OCI-LY3 (cell line): ENCODE results near the gene ARHGAP29.

Experiments used
- H2AFZ ChIP-seq: fragments of 200-600, 300-600 bp; shearing (Covaris generic); 2 replicates; pipeline ENCODE4 v1.6.0; 2014; ENCODE audit warnings: antibody characterized with exemption, low read depth, low read length
- H3K27ac ChIP-seq: fragments of 200-600, 300-600 bp; sonication (generic); 2 replicates; pipeline ENCODE4 v1.5.1; 2014; ENCODE audit warnings: mild to moderate bottlenecking, low read length, moderate library complexity, mixed read lengths
- H3K27me3 ChIP-seq: fragments of 200-600, 300-600 bp; sonication (generic); 2 replicates; pipeline ENCODE4 v1.6.1; 2014; ENCODE audit warnings: low read depth, low read length, mixed read lengths
- H3K36me3 ChIP-seq: fragments of 200-600, 300-600 bp; sonication (generic); replicated peaks from 2 replicates; pipeline ENCODE3; 2014; ENCODE audit warnings: low read depth, low read length, mixed read lengths
- H3K4me1 ChIP-seq: fragments of 300-600, 200-600 bp; sonication (generic); 2 replicates; pipeline ENCODE4 v1.6.1; 2014; ENCODE audit warnings: low read length, mixed read lengths
- H3K4me2 ChIP-seq: fragments of 200-600, 300-600 bp; sonication (generic); 2 replicates; pipeline ENCODE4 v1.6.1; 2014; ENCODE audit warnings: low read length, mixed read lengths
- H3K4me3 ChIP-seq: fragments of 300-600, 200-600 bp; sonication (generic); 2 replicates; pipeline ENCODE4 v1.5.1; 2014; ENCODE audit warnings: antibody characterized with exemption, mild to moderate bottlenecking, low read length, moderate library complexity
- H3K79me2 ChIP-seq: fragments of 300-600, 200-600 bp; shearing (Covaris generic); 2 replicates; pipeline ENCODE4 v1.6.1; 2014; ENCODE audit warnings: mild to moderate bottlenecking, low read length, mixed read lengths
- H3K9ac ChIP-seq: fragments of 300-600, 200-600 bp; shearing (Covaris generic); 2 replicates; pipeline ENCODE4 v1.6.0; 2014; ENCODE audit warnings: mild to moderate bottlenecking, low read length, moderate library complexity
- H3K9me3 ChIP-seq: fragments of 200-600, 300-600 bp; shearing (Covaris generic); 2 replicates; pipeline ENCODE4 v1.6.1; 2014; ENCODE audit warnings: low read length, mixed read lengths; ENCODE audit not compliant: insufficient read depth
- H4K20me1 ChIP-seq: fragments of 200-600, 300-600 bp; sonication (generic); 2 replicates; pipeline ENCODE4 v1.6.1; 2016; ENCODE audit warnings: low read length, mixed read lengths; ENCODE audit not compliant: insufficient read depth
- CTCF ChIP-seq: fragments of 200-600, 300-600 bp; sonication (generic); IDR thresholded peaks from 2 replicates; pipeline ENCODE4 v1.5.1; 2014; ENCODE audit warnings: antibody characterized with exemption, low read length, low read depth
- EZH2phosphoT487 ChIP-seq: fragments of 200-600 bp; shearing (Covaris generic); IDR thresholded peaks from 2 replicates; pipeline ENCODE4 v1.6.1; 2018; ENCODE audit warnings: antibody characterized with exemption, mixed run types, low read depth

ARHGAP29 gene

GRCh38 chr1:94191216-94191615, 46.2 kb downstream of the ARHGAP29 start:
- H3K79me2 ChIP-seq: no peaks in the 10 kb centered on the region
- no peaks in the 10 kb centered on the region for H3K36me3 ChIP-seq

GRCh38 chr1:94186946-94187345, 50.4 kb downstream of the ARHGAP29 start:
- Histone ChIP-seq H3K27me3 (0 out of 2 replicates have a peak, but pooled peaks cover 3% of the 10 kb centered on the region), H3K9me3 (no peaks in the 10 kb centered on the region), H2AFZ (no peak overlapping the region), H3K4me1 (no peaks in the 10 kb centered on the region), H3K9ac (no peak overlapping the region), H3K36me3 (no peaks in the 10 kb centered on the region), H3K27ac (no peak overlapping the region), H3K4me2 (no peak overlapping the region), H3K79me2 (no peaks in the 10 kb centered on the region), H3K4me3 (no peak overlapping the region), H4K20me1 (no peaks in the 10 kb centered on the region)
- TF ChIP-seq CTCF (no peak), EZH2phosphoT487 (no peak)

More at GRCh38 chr1:94191216-94191615, 46.2 kb downstream of the ARHGAP29 start:
- TF ChIP-seq CTCF (no peak), EZH2phosphoT487 (no peak)
- Histone ChIP-seq H3K27me3 (peaks cover 20% of the 10 kb centered on the region), H3K4me1 (no peaks in the 10 kb centered on the region), H4K20me1 (no peaks in the 10 kb centered on the region), H3K9ac (no peak overlapping the region), H3K27ac (no peak overlapping the region), H2AFZ (no peak overlapping the region), H3K9me3 (no peaks in the 10 kb centered on the region), H3K4me2 (no peak overlapping the region), H3K4me3 (no peak overlapping the region)

GRCh38 chr1:94183197-94183815, 54.1 kb downstream of the ARHGAP29 start:
- H4K20me1 ChIP-seq: no peaks in the 10 kb centered on the region
- no peaks in the 10 kb centered on the region for H3K9me3 ChIP-seq
- H3K79me2 ChIP-seq: no peaks in the 10 kb centered on the region
- peaks cover 7% of the 10 kb centered on the region; the same call in 1 of the 2 replicates for H3K27me3 ChIP-seq
- H3K4me3 ChIP-seq: no peak overlapping the region
- TF ChIP-seq EZH2phosphoT487 (no peak), CTCF (no peak)
- no peaks in the 10 kb centered on the region for H3K36me3 ChIP-seq
- H2AFZ ChIP-seq: no peak overlapping the region
- no peaks in the 10 kb centered on the region for H3K4me1 ChIP-seq
- no peak overlapping the region for H3K27ac ChIP-seq
- H3K4me2 ChIP-seq: no peak overlapping the region
- no peak overlapping the region for H3K9ac ChIP-seq

GRCh38 chr1:94182191-94182590, 55.2 kb downstream of the ARHGAP29 start:
- Histone ChIP-seq H3K27ac (no peak overlapping the region), H3K9ac (no peak overlapping the region), H3K9me3 (no peaks in the 10 kb centered on the region), H4K20me1 (no peaks in the 10 kb centered on the region), H3K27me3 (peaks cover 7% of the 10 kb centered on the region; the same call in 1 of the 2 replicates), H3K36me3 (no peaks in the 10 kb centered on the region), H3K4me1 (no peaks in the 10 kb centered on the region), H3K79me2 (no peaks in the 10 kb centered on the region), H3K4me3 (no peak overlapping the region), H3K4me2 (no peak overlapping the region), H2AFZ (no peak overlapping the region)
- no peak for TF ChIP-seq CTCF
- TF ChIP-seq EZH2phosphoT487: no peak
